HL-60 (cell line): ENCODE data around the gene TMEM108.

ENCODE experiments used
- CTCF ChIP-seq: IDR thresholded peaks from one replicate; pipeline ENCODE4 v1.5.1; 2011; ENCODE audit warnings: low read length, control low read depth, inconsistent platforms; ENCODE audit not compliant: insufficient read depth
- GABPA ChIP-seq: IDR thresholded peaks from 2 replicates; pipeline ENCODE4 v1.6.1; 2012; ENCODE audit warnings: low read depth
- POLR2AphosphoS5 ChIP-seq: IDR thresholded peaks from 2 replicates; pipeline ENCODE4 v1.6.1; 2012; ENCODE audit warnings: low read depth
- SPI1 ChIP-seq: IDR thresholded peaks from 2 replicates; pipeline ENCODE4 v1.6.1; 2012; ENCODE audit warnings: low read depth, mild to moderate bottlenecking, borderline replicate concordance
- TF ChIP-seq, protein P1 (sequence below): IDR thresholded peaks from 2 replicates; pipeline ENCODE4 v1.6.1; 2012; ENCODE audit warnings: low read depth; ENCODE audit not compliant: insufficient replicate concordance

DNA sequence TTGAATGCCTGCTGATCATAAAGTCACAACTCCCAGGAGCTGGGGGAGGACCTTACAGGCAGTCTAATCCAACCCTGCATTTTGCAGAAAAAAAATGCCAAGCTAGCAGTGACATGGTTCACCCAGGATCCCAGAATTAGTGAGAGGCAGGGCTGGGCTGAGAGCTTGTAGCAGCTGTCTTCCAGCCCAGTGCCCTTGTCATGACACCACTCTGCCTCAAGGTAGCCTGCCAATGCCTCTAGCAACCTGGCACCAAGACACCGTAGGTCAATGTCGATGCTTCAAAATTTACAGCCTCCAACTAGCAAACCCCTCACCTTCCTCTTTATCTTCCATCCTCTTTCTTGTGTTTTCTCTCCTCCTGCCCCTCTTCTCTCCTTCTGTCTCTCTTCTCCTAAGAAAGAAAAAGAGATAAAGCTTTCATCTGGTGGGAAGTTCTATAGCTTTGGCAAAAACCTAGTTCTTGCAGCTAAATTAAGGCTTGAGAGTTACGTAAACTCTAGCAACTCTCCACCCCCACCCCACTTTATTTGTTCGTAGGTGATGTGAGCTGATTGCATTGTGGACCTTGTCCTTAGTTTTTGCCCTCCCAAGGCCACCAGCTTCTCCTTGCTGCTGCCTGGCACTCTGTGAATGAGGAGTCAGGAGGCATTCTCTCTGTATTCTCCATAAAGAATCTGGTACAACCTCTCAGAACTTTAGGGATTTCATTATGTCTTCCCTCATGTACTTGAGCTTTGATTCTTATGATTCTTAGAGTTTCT lies 343.3 kb downstream of the TMEM108 start:
- TF ChIP-seq CTCF, result no peak
- TF ChIP-seq, protein P1, sequence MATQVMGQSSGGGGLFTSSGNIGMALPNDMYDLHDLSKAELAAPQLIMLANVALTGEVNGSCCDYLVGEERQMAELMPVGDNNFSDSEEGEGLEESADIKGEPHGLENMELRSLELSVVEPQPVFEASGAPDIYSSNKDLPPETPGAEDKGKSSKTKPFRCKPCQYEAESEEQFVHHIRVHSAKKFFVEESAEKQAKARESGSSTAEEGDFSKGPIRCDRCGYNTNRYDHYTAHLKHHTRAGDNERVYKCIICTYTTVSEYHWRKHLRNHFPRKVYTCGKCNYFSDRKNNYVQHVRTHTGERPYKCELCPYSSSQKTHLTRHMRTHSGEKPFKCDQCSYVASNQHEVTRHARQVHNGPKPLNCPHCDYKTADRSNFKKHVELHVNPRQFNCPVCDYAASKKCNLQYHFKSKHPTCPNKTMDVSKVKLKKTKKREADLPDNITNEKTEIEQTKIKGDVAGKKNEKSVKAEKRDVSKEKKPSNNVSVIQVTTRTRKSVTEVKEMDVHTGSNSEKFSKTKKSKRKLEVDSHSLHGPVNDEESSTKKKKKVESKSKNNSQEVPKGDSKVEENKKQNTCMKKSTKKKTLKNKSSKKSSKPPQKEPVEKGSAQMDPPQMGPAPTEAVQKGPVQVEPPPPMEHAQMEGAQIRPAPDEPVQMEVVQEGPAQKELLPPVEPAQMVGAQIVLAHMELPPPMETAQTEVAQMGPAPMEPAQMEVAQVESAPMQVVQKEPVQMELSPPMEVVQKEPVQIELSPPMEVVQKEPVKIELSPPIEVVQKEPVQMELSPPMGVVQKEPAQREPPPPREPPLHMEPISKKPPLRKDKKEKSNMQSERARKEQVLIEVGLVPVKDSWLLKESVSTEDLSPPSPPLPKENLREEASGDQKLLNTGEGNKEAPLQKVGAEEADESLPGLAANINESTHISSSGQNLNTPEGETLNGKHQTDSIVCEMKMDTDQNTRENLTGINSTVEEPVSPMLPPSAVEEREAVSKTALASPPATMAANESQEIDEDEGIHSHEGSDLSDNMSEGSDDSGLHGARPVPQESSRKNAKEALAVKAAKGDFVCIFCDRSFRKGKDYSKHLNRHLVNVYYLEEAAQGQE, result no peak
- TF ChIP-seq GABPA, result no peak
- TF ChIP-seq POLR2AphosphoS5, result no peak
- TF ChIP-seq SPI1, result no peak
